MM.1S (cell line): ENCODE data around the gene TRAPPC12.

Source experiments
- DNase-seq: peaks from one replicate; pipeline ENCODE4 v3.0.0-alpha.2; 2015
- H2AFZ ChIP-seq: fragments of 300-600 bp; sonication (generic); 2 replicates; pipeline ENCODE4 v1.6.0; 2016; ENCODE audit warnings: antibody characterized with exemption, low read length
- H3F3A ChIP-seq: fragments of 300-600 bp; sonication (generic); 2 replicates; pipeline ENCODE4 v1.6.1; 2016; ENCODE audit warnings: mild to moderate bottlenecking, antibody characterized with exemption, low read length, moderate library complexity, mixed read lengths; ENCODE audit not compliant: insufficient read depth
- H3K27ac ChIP-seq: fragments of 300-600 bp; sonication (generic); 2 replicates; pipeline ENCODE4 v1.5.1; 2016; ENCODE audit warnings: mild to moderate bottlenecking, low read length
- H3K27me3 ChIP-seq: fragments of 300-600 bp; sonication (generic); replicated peaks from 2 replicates; pipeline ENCODE4 v1.6.0; 2016; ENCODE audit warnings: low read length; ENCODE audit not compliant: insufficient read depth
- H3K36me3 ChIP-seq: fragments of 300-600 bp; sonication (generic); replicated peaks from 2 replicates; pipeline ENCODE4 v1.6.1; 2016; ENCODE audit warnings: mild to moderate bottlenecking, low read length, mixed read lengths; ENCODE audit not compliant: insufficient read depth
- H3K4me1 ChIP-seq: fragments of 300-600 bp; sonication (generic); 2 replicates; pipeline ENCODE4 v1.6.1; 2016; ENCODE audit warnings: low read length, mixed read lengths
- H3K4me2 ChIP-seq: fragments of 300-600 bp; sonication (generic); 2 replicates; pipeline ENCODE4 v1.6.0; 2016; ENCODE audit warnings: low read depth, low read length
- H3K4me3 ChIP-seq: fragments of 300-600 bp; sonication (generic); 2 replicates; pipeline ENCODE4 v1.5.1; 2016; ENCODE audit warnings: low read length, mixed read lengths
- H3K79me2 ChIP-seq: fragments of 300-600 bp; sonication (generic); 2 replicates; pipeline ENCODE4 v1.6.1; 2016; ENCODE audit warnings: mixed run types, low read length, mixed read lengths
- H3K9ac ChIP-seq: fragments of 300-600 bp; sonication (generic); 2 replicates; pipeline ENCODE4 v1.6.1; 2016; ENCODE audit warnings: low read length, mixed read lengths
- H3K9me2 ChIP-seq: fragments of 300-600 bp; sonication (generic); replicated peaks from 2 replicates; pipeline ENCODE4 v1.6.1; 2016; ENCODE audit warnings: mild to moderate bottlenecking, low read length, mixed read lengths; ENCODE audit not compliant: insufficient read depth
- H3K9me3 ChIP-seq: fragments of 300-600 bp; sonication (generic); replicated peaks from 2 replicates; pipeline ENCODE4 v1.6.1; 2016; ENCODE audit warnings: mild to moderate bottlenecking, low read length, mixed read lengths; ENCODE audit not compliant: insufficient read depth
- H4K20me1 ChIP-seq: fragments of 300-600 bp; sonication (generic); 2 replicates; pipeline ENCODE4 v1.6.1; 2016; ENCODE audit warnings: mild to moderate bottlenecking, low read length, moderate library complexity, mixed read lengths; ENCODE audit not compliant: insufficient read depth
- CTCF ChIP-seq: fragments of 300-600 bp; sonication (generic); IDR thresholded peaks from 2 replicates; pipeline ENCODE4 v1.5.1; 2016; ENCODE audit warnings: antibody characterized with exemption, low read length, mixed read lengths
- EZH2 ChIP-seq: fragments of 300-600 bp; sonication (generic); optimal IDR thresholded peaks from 2 replicates; pipeline ENCODE3; 2017; ENCODE audit warnings: low read depth, mild to moderate bottlenecking, antibody characterized with exemption, low read length, mixed read lengths
- EZH2phosphoT487 ChIP-seq: fragments of 300-600 bp; sonication (generic); IDR thresholded peaks from 2 replicates; pipeline ENCODE4 v1.6.1; 2018; ENCODE audit warnings: antibody characterized with exemption, low read length

TRAPPC12 gene

GRCh38 chr2:3475771-3476170 lies 96.3 kb downstream of the TRAPPC12 start:
- H4K20me1 ChIP-seq = no peaks in the 10 kb centered on the region
- H3K9me3 ChIP-seq = no peaks in the 10 kb centered on the region
- peaks cover 8% of the 10 kb centered on the region for H3K4me1 ChIP-seq
- H3K9me2 ChIP-seq = no peaks in the 10 kb centered on the region
- H2AFZ ChIP-seq = no peak overlapping the region
- peaks cover 10% of the 10 kb centered on the region for H3F3A ChIP-seq
- H3K36me3 ChIP-seq = no peaks in the 10 kb centered on the region
- no peak for DNase-seq
- no peak for TF ChIP-seq EZH2phosphoT487
- TF ChIP-seq CTCF = no peak
- TF ChIP-seq EZH2 = no peak
- H3K27ac ChIP-seq = no peak overlapping the region
- no peaks in the 10 kb centered on the region for H3K27me3 ChIP-seq
- no peak overlapping the region for H3K4me2 ChIP-seq
- H3K4me3 ChIP-seq = no peak overlapping the region
- H3K9ac ChIP-seq = no peak overlapping the region
- H3K79me2 ChIP-seq = no peaks in the 10 kb centered on the region

- no peaks in the 10 kb centered on the region for H3K36me3 ChIP-seq
- H3K27ac ChIP-seq = no peak overlapping the region
Measured at GRCh38 chr2:3476321-3476984, 97.0 kb downstream of the TRAPPC12 start.

GRCh38 chr2:3476985-3477327 lies 97.5 kb downstream of the TRAPPC12 start:
- Histone ChIP-seq H3F3A (peaks cover 13% of the 10 kb centered on the region), H3K79me2 (no peaks in the 10 kb centered on the region), H3K9ac (no peak overlapping the region), H3K4me3 (no peak overlapping the region), H4K20me1 (no peaks in the 10 kb centered on the region), H3K4me1 (peaks cover 14% of the 10 kb centered on the region), H3K4me2 (no peak overlapping the region), H3K27me3 (no peaks in the 10 kb centered on the region), H3K9me2 (no peaks in the 10 kb centered on the region), H3K9me3 (no peaks in the 10 kb centered on the region), H2AFZ (no peak overlapping the region), H3K27ac (no peak overlapping the region), H3K36me3 (no peaks in the 10 kb centered on the region)
- DNase-seq = no peak
- no peak for TF ChIP-seq EZH2
- TF ChIP-seq EZH2phosphoT487 = no peak
- TF ChIP-seq CTCF = no peak

More at GRCh38 chr2:3476321-3476984, 97.0 kb downstream of the TRAPPC12 start:
- no peaks in the 10 kb centered on the region for H4K20me1 ChIP-seq
- no peaks in the 10 kb centered on the region for H3K27me3 ChIP-seq
- no peak overlapping the region for H3K4me3 ChIP-seq
- H3K9me3 ChIP-seq = no peaks in the 10 kb centered on the region
- H3K9me2 ChIP-seq = no peaks in the 10 kb centered on the region
- no peak overlapping the region for H3K4me2 ChIP-seq
- peaks cover 13% of the 10 kb centered on the region for H3K4me1 ChIP-seq
- DNase-seq = no peak
- TF ChIP-seq CTCF (no peak), EZH2 (no peak), EZH2phosphoT487 (no peak)
- H2AFZ ChIP-seq = no peak overlapping the region
- no peak overlapping the region for H3K9ac ChIP-seq
- no peaks in the 10 kb centered on the region for H3K79me2 ChIP-seq
- peaks cover 13% of the 10 kb centered on the region for H3F3A ChIP-seq
